Measurements from ENCODE around the gene NCS1.

The NCS1 gene

DNA sequence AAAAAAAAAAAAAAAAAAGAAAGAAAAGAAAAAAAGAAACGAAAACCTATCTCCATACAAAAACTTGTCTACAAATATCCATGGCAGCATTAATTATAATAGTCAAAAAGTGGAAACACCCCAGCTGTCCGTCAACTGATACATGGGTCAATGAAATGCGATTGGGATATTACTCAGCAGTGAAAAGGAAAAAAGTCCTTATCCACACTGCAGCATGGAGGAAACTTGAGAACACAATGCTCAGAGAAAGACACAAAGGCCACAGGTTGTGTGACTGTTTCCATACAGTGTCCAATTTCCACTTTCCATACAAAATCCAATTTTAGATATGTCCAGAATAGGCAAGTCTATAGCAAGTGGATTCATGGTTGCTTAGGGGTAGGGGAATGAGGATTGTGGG is 24.3 kb upstream of the NCS1 start:
- DNase-seq = no peak

DNA sequence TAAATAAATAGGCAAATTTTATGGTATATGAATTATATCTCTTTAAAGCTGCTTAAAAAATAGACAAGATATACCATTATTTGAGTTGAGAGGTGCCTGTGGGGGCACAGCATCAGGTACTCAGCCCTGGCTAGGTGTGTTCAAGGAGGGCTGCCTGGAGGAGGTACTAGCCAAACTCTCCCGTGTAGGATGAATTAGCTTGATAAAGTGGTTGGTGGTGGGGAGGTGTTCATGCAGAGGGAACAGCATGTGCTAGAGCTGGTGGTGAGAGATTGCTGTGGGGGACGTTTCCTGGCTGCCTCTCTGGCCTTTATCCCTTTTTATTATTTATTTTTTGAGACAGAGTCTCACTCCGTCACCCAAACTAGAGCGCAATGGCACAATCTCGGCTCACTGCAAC is 23.2 kb upstream of the NCS1 start:
- no peak for DNase-seq

DNA sequence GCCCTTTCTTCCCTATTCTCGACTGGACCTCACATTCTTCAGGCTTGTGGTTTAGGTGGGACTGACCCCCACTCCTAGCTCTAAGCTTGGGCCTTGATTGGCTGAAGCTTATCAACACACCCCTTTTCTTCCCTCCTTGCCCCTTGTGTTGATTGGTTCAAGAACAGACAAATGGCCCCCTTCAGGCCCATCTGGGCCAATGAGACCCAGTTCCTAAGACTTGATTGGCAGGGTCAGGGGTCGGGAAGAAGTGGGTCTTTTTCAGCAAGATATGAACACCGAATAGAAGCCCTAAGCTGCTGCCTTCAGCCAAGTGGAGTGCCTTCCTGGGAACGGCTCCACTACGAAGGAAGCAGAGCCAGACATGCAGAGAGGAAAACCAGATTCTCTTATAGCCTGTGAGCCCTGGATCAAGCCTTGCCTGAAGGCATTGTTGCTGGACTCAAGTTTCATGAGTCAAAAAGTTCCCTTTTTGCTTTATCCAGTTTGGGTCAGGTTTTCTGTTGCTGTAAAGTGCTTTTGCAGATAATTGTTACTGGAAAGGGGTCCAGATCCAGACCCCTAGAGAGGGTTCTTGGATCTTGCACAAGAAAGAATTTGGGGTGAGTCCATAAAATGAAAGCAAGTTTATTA is 22.4 kb upstream of the NCS1 start:
- DNase-seq = no peak

DNA sequence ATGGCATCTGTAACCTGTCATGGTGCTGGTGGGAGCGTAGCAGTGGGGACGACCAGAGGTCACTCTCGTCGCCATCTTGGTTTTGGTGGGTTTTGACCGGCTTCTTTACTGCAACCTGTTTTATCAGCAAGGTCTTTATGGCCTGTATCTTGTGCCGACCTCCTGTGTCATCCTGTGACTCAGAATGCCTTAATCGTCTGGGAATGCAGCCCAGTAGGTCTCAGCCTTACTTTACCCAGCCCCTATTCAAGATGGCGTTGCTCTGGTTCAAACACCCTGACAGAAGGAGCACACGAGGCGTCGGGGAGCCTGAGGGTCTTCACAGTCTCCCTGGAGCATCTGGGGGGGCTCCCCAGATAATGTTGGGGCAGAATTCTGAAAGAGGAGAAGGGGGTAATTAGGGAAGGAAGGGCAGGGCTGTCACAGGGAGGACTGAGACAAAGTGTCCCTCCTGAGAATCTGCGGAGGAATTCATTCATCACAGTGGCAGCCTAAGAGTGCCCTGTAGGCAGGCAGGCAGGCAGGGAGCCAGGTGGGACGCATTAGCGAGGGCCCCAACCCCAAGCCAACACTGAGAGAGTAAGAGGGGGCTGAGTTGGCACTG is 21.3 kb upstream of the NCS1 start:
- DNase-seq = no peak

DNA sequence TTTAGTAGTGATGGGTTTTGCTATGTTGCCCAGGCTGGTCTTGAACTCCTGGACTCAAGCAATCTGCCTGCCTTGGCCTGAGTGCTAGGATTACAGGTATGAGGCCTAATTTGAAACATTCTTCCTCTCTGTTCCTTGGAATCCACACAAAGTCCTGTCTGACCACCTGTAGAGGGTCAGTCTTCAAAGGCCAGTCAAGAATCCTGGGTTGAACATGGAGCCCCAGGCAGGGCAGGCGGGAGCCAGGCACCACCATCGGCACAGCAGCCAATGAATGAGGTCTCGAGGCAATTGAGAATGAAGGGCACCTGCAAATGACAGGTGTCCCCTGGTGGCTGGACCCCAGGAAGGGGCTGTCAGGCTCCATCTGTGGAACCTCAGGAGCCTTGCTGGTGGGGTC is 17.4 kb upstream of the NCS1 start:
- DNase-seq = no peak

DNA sequence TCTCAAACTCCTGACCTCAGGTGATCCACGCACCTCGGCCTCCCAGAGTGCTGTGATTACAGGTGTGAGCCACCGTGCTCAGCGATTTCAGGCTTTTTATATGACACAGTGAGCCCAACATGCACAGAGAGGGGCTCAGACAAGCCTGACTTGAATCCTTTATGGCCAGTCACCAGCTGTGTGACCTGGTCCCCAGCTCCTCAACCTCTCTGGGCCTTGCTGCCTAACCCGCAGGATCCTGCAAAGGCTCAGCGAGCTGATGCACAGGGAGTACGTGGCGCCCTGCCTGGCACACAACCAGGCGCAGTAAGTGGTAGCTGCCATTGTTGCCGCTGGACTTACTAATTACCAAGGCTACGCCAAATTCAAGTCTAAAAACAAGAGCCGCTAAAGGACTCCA is 16.6 kb upstream of the NCS1 start:
- DNase-seq = no peak

DNA sequence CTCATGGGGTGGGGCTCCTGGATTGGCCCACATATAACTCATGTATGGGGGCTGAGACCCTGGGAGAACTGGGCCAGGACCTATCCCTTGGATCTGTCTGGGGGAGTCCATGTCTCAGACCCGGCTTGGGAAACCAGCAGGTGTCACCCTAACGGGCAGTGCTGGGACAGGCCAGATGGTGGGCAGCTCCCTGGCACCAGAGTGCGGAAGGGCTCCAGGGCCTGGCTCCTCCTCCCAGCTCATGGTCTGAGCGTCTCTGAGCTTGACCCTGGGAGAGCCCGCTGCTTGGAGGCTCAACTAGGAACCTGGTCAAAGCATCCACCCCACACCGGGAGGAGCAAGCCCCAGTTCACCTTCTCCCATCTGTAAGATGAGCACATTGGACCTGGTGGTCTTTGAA is 15.5 kb upstream of the NCS1 start:
- no peak for DNase-seq

DNA sequence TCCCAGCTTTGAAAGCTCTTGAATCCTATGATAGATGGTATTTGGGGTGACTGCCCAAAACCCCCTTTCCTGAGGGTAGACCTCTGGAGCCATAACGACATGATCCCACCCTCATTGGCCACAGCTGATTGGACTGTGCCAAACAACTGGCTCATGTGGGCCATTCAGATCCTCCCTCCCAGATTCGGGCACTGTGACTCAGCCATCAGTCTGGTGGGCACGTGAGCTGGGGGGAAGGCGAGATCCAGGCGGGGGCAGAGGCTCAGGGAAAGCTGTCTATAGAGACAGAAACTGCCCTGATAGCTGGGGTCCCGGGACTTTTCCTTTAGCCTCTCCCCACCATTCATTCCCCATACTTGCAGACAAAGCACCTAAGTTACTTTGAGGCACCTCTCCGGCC is 15.1 kb upstream of the NCS1 start:
- no peak for DNase-seq

DNA sequence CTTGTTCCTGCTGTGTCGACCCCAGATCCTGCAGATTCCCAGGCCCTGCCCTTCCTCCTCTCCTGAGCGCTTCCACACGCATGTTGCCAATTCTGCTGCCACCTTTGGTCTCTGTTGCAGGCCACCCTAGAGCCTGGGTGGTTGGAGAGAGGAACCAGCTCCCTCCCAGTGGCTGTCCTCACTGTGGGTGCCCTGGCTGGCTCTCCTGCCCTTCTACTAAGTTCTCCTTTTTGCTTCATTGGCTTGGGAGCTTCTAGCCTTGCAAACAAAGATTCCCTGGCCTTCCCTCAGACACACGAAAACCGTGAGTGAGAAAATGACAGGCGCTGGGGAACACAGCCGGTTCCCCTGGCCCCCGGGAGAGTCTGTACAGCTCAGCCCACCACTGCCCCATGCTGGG is 14.2 kb upstream of the NCS1 start:
- peak; percentile 40 to 50 (median 41) for DNase-seq

DNA sequence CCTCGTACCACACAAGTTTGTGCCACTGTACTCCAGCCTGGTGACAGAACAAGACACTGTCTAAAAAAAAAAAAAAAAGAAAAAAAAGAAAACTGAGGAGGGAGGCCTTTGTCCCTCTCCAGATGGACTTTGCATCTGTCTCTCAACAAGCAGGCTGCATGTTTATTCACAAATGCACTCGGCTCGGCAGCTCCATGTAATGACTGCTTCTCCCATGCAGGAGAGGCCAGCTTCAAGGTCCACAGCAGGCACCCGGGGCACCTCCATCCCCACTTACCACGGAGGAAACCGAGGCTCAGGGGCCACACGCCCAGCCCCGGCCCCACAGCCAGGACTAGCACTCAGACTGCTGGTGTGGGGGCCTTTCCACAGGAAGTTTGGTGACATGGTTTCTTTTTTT is 13.1 kb upstream of the NCS1 start:
- DNase-seq = no peak

DNA sequence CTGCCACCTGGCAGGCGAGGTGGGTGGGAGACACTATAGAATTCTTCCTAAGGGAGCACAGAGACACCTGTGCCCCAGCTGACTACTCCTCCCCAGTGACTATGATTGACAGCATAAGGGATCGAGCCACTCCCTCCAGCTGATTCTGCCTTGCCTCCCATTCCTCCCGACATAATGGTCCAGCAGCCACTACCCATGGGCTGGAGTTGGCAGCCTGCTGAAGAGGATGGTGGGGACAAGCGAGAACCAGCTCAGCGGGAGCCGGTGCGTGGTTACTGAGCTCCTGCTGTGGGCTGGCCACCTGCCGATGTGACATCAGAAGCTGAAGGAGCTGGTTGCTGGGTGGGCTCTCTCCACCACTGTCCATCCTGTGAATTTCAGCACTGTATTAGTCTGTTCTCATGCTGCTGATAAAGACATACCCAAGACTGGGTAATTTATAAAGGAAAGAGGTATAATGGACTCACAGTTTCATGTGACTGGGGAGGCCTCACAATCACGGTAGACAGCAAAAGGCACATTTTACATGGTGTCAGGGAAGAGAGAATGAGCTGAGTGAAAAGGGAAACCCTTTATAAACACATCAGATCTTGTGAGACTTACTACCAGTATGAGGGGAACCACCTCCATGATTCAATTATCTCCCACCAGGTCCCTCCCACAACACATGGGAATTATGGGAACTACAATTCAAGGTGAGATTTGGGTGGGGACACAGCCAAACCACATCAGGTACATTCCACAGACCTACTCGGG is 12.1 kb upstream of the NCS1 start:
- DNase-seq = peak; percentile 29 to 48 (median 38)

DNA sequence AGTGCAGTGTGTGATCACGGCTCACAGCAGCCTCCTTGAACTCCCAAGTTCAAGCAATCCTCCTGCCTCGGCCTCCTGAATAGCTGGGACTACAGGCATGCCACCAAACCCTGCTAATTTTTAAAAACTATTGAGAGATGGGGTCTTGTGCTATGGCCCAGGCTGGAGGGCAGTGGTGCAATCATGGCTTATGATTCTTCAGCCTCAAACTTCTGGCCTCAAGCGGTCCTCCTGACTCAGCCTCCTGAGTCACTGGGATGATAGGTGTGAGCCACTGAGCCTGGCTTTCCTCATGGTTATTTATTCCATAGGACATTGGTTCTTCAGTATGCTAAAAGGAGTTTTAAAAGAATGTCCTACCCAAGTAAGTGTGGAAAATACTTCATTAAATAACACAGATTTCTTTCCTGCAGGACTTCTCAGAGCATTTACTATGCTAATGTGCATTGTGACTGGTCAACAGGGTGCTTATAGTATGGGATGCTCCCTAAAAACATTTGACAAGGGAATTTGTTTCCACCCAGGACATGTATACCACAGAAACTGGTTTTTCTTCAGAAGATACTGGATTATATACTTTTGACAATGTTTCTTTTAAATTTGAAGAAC is 11.2 kb upstream of the NCS1 start:
- DNase-seq = no peak

DNA sequence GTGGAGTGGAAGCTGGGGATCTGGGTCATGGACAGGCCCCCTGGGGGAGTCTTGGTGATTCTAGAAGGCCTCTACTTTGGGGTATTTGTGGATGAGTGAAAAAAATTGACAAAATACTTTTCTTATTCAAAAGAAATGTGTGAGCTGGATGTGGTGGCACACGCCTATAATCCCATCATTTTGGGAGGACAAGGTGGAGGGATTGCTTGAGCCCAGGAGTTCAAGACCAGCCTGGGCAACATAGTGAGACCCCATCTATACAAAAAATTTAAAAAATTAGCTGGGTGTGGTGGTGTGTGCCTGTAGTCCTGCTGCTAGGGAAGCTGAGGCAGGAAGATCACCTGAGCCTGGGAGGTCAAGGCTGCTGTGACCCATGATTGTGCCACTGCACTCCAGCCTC is 6.6 kb upstream of the NCS1 start:
- DNase-seq = no peak

DNA sequence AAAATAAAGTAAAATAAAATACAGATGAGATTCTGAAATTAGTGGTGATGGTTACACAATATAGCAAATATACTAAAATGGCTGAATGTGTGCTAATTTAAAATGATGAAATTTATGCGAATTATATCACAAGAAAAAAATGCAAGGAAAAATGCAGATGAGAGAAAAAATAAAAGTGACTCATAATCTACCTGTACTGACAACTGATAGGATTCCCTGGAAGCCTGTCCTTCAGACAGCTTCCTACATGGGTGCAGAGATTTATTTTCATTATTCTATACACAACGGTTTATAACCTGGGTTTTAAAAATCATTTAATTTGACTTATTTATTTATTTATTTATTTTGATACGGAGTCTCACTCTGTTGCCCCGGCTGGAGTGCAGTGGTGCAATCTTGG is 5.8 kb upstream of the NCS1 start:
- no peak for DNase-seq

DNA sequence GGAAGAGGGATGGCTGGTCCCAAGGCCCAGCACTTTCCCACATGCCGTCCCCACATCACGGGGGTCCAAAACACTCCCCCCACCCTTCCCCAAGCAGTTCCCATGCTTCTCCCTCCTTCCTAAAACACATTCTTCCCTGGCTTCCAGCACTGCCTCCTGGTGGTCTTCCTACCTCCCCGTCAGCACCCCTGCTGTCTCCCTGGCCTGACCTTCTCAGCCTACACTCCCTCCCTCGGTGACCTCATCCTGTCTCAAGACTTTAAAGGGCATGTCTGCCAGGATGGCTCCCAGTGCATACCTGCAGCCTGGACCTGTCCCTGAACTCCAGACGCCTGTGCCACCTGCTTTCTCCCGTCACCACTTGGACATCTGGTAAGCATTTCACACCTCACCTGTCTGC is 4.3 kb upstream of the NCS1 start:
- DNase-seq = peak in 1 of 3 donors; percentile 25

DNA sequence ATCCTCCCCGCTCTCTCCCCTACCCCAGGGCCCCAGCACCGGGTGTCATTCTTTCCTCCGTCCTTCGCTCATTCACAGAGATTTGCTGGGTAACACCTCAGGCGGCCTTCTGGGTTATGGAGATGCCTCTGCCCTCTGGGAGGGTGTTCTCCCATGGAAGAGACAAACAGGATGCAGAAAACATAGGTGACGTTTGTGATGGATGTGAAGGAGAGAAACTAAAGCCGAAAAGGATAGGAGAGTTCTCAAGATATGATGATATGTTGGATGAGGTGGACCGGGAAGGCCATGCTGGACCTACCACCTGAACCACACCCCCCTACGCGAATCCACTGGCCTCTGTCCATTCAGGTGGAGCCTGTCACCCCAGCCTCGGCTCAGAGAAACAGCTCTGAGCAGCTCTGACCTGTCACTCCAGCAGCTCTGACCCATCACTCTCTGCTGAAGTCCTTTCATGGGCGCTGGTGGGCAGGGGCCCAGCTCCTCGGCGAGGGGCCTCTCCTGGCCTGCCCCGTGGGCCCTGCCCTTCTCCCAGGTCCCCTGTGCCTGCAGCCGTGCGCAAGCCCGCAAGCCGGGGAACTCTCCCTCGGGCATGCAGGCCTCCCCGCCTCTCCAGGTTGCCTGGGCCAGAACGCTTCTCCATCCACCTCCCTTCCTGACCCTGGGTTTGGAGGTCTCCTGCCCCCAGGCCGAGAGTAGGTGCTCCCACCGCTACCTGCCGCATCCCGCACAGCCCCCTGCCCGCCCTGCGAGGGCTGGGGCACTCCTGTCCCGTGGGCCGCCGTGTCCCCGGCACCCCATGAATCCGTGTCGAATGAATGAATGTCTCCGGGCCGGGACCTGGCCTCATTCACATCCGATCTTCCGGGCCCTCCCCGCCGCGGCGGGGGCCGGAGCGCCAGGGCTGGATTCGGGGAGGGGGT is 717 bp upstream of the NCS1 start:
- no peak for DNase-seq

DNA sequence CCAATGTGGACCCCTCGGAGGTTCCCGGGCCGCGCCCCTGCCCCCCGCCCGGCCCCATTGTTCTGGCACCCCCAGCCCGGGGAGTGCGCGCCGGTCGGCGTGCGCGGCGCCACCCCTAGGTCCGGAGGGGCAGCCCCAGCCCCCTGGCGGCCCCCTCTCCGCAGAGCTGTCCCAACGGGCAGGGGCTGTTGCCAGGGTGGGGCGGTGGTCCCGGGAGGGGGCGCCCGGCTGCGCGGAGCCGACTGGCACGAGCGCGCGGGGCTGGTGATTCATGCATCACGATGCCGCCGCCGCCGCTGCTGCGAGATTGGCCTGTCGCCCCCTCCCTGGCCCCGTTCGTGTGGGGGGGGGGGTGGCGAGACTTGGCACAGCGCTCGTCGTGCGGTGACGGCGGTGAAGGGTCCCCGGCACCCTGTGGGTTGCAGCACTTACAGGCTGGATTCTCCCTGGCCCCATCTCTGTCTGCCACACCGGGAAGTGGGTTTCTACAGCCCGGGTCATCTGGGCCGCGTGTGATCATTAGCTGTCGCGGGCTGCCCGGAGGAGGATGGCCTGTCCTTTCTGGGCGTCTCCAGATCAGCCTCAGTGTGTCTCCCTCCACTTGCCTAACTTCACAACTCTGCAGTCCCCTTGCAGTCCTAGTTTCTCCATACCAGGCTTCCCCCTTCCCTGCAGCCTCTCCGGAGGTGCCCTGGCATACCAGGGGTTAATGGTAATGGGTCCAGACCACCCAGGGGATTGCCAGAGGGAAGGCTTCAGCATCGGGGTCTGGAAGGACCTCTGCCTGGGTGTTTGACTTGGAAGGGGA is 858 bp downstream of the NCS1 start:
- DNase-seq = peak; percentile 77 to 87 (median 80)

DNA sequence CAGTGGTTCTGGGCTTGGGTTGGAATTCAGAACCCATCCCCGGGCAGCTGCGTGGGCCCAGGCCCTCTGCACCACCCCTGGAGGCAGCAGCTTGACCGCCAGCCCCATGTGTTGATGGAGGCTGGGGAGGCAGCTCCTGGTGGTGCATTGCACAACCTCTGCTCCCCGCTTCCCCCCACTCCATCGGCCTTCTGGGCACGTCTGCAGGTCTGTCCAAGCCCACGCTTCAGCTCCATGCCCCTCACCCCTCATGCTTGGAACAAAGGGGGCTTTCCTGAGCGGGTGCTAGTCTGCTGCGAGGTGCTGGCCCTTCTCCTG is 1.4 kb downstream of the NCS1 start:
- DNase-seq = peak in 1 of 3 donors; percentile 28

DNA sequence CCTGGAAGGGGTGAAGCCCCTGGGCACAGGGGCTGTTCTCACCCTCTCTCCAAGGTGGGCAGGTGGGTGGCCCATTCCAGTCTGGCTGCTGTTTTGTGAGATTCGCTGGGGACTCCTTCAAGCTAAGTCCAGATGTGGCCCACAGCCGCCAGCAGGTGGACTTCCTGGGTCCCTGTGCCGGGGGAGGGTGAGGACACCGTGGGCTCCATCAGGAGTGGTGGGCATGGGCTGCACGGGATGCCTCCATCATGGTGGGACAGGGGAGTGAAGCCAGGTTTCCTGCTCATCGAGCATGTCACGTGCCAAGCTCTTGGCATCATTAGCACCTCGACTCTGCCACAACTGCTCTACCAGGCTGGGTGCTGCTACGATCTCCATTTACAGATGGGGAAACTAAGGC is 1.8 kb downstream of the NCS1 start:
- DNase-seq = no peak

DNA sequence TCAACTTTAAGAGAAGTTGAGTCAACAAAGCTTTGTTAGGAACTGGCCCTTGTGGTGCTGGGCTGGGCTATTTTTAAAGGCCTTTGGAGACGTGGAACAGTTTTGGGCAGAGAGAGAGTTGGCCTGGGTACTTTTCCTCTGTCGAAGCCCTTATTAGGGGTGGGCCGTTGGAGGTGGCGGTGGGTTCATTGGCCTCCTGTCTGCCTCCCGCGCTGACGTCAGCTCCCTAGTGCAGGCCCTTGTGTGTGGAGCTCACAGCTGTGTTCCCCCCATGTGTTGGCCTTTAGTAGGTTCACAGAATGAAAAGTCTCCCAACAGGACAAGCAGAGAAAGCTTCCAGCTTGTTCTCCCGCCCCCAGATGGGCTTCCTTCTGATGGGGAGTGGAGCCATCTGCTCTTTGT is 2.7 kb downstream of the NCS1 start:
- no peak for DNase-seq

DNA sequence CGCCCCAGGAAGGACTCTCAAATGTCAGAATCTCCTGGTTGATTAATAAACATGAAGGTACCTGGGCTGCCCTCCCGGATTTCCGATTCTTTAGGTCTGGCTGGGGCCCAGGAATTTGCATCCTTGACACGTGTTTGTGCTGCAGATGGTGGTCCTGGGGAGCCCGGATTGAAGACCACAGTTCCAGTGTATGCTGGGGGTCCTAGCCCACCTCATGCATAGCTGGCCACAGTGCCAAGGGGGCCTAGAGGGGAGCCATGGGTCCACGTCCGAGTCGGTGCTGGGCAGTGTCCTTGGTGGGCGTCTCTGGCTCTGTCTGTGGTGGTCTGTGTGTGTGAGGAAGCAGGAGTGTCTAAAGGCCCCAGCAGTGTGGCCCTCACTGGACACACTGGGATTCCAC is 3.2 kb downstream of the NCS1 start:
- no peak for DNase-seq

DNA sequence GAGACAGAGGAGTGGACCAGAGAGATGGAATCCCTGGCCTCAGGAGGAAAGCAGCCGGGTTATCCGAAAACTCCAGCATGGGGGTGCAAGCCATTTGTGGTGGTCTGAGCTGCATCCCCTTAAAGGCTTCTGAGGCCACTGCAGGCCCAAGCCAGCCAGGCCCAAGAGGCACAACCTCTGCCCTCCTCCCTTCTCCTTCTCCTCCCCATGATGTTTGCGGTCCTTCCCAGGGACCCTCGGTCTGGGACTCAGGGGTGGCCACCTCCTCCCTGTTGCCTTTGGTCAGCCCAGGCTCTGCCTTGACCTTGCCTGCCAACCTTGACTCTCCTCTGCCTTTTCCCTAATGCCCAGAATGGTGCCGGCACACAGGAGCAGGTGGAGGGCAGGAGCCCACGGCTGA is 4.6 kb downstream of the NCS1 start:
- DNase-seq = no peak
